Measurements from ENCODE around the gene ARHGEF2. TPM values are rescaled to one million over a fixed set of nuclear protein-coding genes. Genes with fewer than 3 reads are reported as not detected.

The ARHGEF2 gene
- total and polyA plus RNA-seq, 7 donors = 7.4 to 54.0 (median 39.1) TPM

DNA sequence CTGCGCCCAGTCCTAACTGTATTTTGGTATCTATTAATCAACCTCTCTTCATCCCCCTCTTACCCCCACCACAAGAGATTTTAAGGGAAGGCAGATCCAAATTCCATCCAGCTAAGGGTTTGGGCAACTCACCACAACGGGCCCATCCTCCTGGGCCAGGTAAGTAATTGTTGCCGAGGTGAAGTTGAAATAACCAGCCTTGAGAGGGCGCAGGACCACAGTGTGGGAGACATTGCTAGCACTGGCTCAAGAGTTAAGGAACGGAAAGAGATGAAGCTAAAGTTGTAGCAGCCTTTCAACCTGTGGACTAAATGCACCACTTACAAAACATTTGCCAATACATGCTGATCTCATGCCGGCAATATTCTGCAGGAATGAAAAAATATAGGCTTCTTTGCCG, 36.5 kb upstream of the ARHGEF2 start:
- intact Hi-C loops (cut with DNase I) = loop anchor here in 1 of 2 donors (5.0 kb wide), 1 partner anchor 42 kb away; no protein-coding TSS in a partner anchor
- H3K9me3 ChIP-seq = no peaks in the 10 kb centered on the region
- no peak overlapping the region for H3K4me3 ChIP-seq
- peaks cover 5% of the 10 kb centered on the region for H3K4me1 ChIP-seq
- no peak for TF ChIP-seq CTCF (IDR thresholded peaks at IDR 0.05)
- H3K36me3 ChIP-seq (ENCODE audit: insufficient read depth in 1 of 2, low read depth in 1 of 2) = peaks cover 25 to 97% of the 10 kb centered on the region in 2 donors
- 93 to 96% (median 93%) methylated on average over 7 of the region's 7 CpGs for WGBS, 3 donors
- no peak for DNase-seq
- no peaks in the 10 kb centered on the region for H3K27me3 ChIP-seq (ENCODE audit: insufficient read depth in 3 of 3, low read length in 2 of 3)
- ATAC-seq = no peak
- H3K27ac ChIP-seq = no peak overlapping the region

DNA sequence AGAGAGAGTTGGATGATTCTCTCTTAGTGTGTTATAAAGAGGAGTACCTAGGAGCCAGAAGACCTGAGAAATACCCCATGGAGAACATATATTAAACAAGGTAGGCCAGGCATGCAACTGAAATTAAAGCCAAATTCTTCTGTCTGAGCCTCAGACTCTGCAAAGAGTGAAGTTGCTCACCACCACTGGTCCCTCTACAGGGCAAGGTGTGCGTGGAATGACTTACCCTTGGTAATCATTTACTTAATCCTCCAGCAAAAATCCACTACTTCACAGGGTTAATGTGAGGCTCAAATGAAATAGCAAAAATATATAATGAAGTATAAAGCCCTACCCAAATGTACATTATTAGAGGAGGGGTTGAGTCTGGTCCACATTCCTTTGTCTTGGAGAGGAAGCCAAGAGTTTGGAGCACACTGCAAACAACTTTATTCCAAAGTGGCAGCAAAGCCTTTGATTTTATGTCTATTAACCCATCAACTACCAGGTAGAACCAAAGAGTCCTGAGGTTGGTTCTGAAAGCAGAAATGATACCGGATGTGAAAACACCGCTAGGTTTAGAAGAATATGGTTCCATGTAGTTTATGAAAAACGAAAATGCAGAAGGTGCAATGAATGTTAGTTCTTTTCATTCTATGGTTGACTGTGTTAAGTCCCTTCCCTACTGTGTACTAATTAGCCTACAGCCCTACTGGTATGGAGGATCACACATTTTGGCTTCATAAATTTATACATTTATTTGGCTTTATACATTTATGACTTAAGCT, 33.9 kb upstream of the ARHGEF2 start:
- WGBS, 3 donors = 91 to 95% (median 93%) methylated on average over 4 of the region's 4 CpGs
- TF ChIP-seq CTCF (IDR thresholded peaks at IDR 0.05) = no peak
- peaks cover 27 to 90% of the 10 kb centered on the region in 2 donors for H3K36me3 ChIP-seq (ENCODE audit: insufficient read depth in 1 of 2, low read depth in 1 of 2)
- peaks cover 5% of the 10 kb centered on the region for H3K4me1 ChIP-seq
- no peaks in the 10 kb centered on the region for H3K27me3 ChIP-seq (ENCODE audit: insufficient read depth in 3 of 3, low read length in 2 of 3)
- H3K4me3 ChIP-seq = no peak overlapping the region
- H3K27ac ChIP-seq = no peak overlapping the region
- no peak for ATAC-seq
- H3K9me3 ChIP-seq = no peaks in the 10 kb centered on the region
- no peak for DNase-seq
- intact Hi-C loops (cut with DNase I) = no loop called here

GRCh38 chr1:156009404-156009803, 31.1 kb upstream of the ARHGEF2 start:
- TF ChIP-seq CTCF (IDR thresholded peaks at IDR 0.05) = no peak
- intact Hi-C loops (cut with DNase I) = no loop called here
- H3K27me3 ChIP-seq (ENCODE audit: insufficient read depth in 3 of 3, low read length in 2 of 3) = no peaks in the 10 kb centered on the region
- 40 to 43% (median 41%) methylated on average over 3 of the region's 3 CpGs for WGBS, 3 donors
- no peak overlapping the region for H3K27ac ChIP-seq
- ATAC-seq (no peak), DNase-seq (no peak)
- H3K4me1 ChIP-seq = peaks cover 5% of the 10 kb centered on the region
- H3K4me3 ChIP-seq = no peak overlapping the region
- no peaks in the 10 kb centered on the region for H3K9me3 ChIP-seq
- H3K36me3 ChIP-seq (ENCODE audit: insufficient read depth in 1 of 2, low read depth in 1 of 2) = peaks cover 22 to 63% of the 10 kb centered on the region in 2 donors

DNA sequence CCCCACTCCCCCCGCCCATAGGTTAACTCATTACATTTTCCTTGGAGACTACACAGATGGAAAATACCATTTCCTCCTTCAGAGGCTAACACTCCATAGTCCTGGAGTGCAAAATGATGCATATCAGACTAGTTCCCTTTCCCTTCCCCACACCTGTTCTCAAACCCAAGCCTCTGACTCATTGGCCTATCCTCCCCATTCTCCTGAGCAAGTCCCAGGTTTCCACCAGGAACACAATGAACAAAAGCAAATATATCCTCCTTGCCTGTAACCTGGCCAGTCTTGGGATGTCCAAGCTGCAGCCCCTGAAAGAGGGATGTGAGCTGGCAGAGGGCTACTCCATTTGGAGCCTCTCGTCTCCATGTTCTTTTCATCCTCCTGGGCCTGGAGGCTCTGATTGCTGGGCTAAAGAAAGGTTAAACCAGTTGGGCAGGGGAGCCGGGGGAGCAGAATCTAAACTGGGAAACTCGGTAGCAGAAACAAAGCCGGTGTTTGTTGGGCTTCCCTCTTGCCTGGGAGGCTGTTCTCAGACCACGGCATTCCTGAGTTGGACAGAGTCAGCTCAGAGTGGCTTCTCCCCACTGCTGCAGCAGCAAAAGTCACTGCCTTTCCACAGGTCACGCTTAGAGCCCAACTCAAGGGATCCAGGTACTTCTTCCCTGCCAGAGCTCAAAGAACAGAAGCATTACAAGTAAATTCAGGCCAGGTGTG, 28.5 kb upstream of the ARHGEF2 start:
- peaks cover 14 to 37% of the 10 kb centered on the region in 2 donors for H3K36me3 ChIP-seq (ENCODE audit: insufficient read depth in 1 of 2, low read depth in 1 of 2)
- DNase-seq = no peak
- intact Hi-C loops (cut with DNase I) = no loop called here

More for the DNA sequence above, 28.5 kb upstream of the ARHGEF2 start:
- 53 to 69% (median 59%) methylated on average over 7 of the region's 7 CpGs for WGBS, 3 donors
- TF ChIP-seq CTCF (IDR thresholded peaks at IDR 0.05) = no peak
- H3K27ac ChIP-seq = no peak overlapping the region
- no peak for ATAC-seq
- H3K27me3 ChIP-seq (ENCODE audit: insufficient read depth in 3 of 3, low read length in 2 of 3) = no peaks in the 10 kb centered on the region
- H3K4me3 ChIP-seq = no peak overlapping the region
- H3K4me1 ChIP-seq = peaks cover 5% of the 10 kb centered on the region
- H3K9me3 ChIP-seq = no peaks in the 10 kb centered on the region
